Measurements from ENCODE around the gene DLGAP4.

GRCh38 chr20:36385503-36385902 lies 79.4 kb downstream of the DLGAP4 start:
- TF ChIP-seq GATAD2B (conservative IDR thresholded peaks at IDR 0.05; ENCODE audit: low read depth) (no peak), STAT3 (IDR thresholded peaks at IDR 0.05; ENCODE audit: low read depth, low read length) (no peak), CHD2 (IDR thresholded peaks at IDR 0.05; ENCODE audit: borderline replicate concordance, low read depth, low read length) (no peak), CEBPB (IDR thresholded peaks at IDR 0.05; ENCODE audit: borderline replicate concordance in 1 of 2, low read depth in 2 of 2, low read length in 2 of 2) (no peak), SIN3A (IDR thresholded peaks at IDR 0.05; ENCODE audit: low read depth, low read length) (no peak)
- TF ChIP-seq, protein P1, sequence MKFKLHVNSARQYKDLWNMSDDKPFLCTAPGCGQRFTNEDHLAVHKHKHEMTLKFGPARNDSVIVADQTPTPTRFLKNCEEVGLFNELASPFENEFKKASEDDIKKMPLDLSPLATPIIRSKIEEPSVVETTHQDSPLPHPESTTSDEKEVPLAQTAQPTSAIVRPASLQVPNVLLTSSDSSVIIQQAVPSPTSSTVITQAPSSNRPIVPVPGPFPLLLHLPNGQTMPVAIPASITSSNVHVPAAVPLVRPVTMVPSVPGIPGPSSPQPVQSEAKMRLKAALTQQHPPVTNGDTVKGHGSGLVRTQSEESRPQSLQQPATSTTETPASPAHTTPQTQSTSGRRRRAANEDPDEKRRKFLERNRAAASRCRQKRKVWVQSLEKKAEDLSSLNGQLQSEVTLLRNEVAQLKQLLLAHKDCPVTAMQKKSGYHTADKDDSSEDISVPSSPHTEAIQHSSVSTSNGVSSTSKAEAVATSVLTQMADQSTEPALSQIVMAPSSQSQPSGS (IDR thresholded peaks at IDR 0.05; ENCODE audit: low read length): no peak
- TF ChIP-seq, protein P2, sequence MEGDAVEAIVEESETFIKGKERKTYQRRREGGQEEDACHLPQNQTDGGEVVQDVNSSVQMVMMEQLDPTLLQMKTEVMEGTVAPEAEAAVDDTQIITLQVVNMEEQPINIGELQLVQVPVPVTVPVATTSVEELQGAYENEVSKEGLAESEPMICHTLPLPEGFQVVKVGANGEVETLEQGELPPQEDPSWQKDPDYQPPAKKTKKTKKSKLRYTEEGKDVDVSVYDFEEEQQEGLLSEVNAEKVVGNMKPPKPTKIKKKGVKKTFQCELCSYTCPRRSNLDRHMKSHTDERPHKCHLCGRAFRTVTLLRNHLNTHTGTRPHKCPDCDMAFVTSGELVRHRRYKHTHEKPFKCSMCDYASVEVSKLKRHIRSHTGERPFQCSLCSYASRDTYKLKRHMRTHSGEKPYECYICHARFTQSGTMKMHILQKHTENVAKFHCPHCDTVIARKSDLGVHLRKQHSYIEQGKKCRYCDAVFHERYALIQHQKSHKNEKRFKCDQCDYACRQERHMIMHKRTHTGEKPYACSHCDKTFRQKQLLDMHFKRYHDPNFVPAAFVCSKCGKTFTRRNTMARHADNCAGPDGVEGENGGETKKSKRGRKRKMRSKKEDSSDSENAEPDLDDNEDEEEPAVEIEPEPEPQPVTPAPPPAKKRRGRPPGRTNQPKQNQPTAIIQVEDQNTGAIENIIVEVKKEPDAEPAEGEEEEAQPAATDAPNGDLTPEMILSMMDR (IDR thresholded peaks at IDR 0.05 in 2 of 3, conservative IDR thresholded peaks at IDR 0.05 in 1 of 3; ENCODE audit: control insufficient read depth in 2 of 3, extremely low read depth in 1 of 3, insufficient read depth in 1 of 3, low read depth in 3 of 3, low read length in 3 of 3): no peak

All from GM12878 (cell line).